ENCODE data around the gene CRAMP1.

- TF ChIP-seq CTCF (IDR thresholded peaks at IDR 0.05) (no peak), POLR2AphosphoS5 (IDR thresholded peaks at IDR 0.05) (peak in 3 of 4 donors; percentile 62 to 75 (median 71))
These were observed 65.9 kb downstream of the CRAMP1 start, which contains the start of gene JPT2 for GRCh38 chr16:1677942-1678499.

Data from sigmoid colon (tissue), 4 donors.